HG03521 (cell line): ENCODE data around the gene MAN2A2.
"Not testable (repeated sequence)": the region's sequence is repeated elsewhere in the genome, so short reads cannot be mapped to it uniquely, and the experiment has no call there.

Source experiments
- ATAC-seq: cut with Tn5 transposase; IDR thresholded peaks from one replicate; pipeline ENCODE4 v1.9.1; 2021; ENCODE audit warnings: mild to moderate bottlenecking, moderate library complexity; ENCODE audit not compliant: unreplicated experiment

Gene MAN2A2

DNA sequence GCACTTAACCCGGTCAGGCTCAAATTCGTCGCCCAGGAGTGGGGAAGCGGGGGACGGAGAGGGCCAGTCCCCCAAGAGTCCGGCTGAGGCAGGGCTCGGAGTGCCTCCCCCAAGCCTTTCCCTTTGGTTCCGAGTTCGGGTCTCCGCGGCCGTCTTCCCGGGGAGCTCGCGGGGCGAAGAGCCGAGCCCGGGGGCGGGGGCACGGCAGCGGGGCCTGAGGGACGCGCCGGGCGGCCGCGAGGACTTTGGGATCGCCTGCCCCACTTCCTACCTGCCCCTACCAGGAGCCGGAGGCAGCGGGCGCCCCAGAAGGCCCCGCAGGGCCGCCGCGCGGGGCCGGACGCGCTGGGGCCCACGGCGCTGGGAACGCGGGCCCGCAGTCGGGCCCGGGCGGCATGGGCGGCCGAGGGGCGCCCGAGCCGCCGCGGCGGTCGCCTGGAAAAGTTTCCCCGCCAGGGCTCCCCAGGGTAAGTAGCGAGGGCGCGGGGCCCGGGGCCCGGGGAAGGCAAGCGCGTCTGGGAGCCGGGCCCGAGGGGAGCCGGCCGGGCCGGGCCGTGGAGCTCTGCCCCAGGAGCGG is 31.9 kb upstream of the MAN2A2 start:
- ATAC-seq, result peak; percentile 24

DNA sequence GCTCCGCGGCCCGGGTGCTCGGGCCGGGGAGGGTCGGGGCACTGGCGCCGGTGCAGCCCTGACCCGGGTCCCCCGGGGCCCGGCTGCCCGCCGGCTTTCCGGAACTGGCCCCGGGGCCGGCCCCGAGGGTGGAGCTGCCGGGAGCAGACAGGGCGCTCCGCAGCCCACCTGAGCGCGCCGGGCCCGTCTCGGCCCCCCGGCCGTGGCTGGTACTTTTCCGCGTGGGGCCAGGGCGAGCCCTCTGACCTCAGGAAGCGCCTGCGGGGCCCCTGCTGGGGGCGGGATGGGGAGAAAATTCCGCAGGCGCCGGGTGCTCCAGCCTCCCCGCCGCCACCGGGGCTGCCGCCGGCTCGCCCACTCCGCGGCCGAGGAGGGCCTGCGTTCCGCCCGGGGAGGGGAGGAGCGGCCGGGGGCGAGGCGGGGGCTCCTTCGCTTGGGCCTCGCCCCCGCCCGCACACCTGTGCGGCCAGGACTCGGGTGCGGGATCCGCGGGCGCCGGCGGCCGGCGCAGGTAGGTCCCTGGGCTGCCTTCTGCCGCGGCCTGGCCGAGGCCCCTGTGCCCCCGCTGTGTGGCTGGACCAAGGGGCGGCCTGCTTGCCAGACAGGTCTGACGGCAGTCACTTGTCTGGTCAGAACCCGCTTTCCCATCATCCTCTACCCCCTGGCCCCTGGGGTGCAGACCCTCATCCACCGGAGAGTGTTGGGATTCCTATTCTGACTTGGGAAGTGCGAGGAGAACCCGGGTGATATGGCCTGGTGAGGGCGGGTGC is 31.2 kb upstream of the MAN2A2 start:
- peak; percentile 39 for ATAC-seq

DNA sequence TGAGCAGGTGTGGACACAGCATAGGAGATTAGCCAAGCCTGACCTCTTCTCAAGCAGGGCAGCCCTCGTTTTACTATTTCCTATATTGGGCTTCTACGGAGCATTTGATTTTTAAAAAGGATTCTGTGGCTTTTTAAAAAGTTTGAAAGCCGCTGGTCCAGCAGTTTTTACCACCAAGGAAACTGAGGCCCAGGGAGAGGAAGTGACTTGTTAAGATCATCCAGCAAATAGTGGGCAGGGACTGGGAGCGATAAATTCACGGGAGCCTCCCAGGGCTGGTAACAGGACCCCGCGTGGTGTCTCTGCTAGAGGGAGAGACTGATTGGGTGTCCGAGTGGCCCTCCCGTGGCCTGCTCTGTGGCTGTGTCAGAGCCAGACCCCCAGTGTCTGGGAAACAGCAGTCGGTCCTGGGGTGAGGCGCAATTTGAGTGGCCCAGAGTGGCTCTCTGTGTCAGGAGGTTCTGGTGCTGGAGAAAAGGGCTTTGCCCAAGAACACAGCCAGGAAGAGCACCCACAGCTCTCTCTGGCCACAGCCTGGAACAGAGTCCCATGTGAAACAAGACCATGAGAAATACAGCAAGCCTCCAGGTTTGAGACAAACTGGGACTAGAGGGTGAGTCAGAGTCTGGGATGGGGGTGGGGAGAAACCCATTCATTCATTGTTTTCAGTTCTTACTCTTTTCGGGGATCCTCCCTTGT is 30.5 kb upstream of the MAN2A2 start:
- ATAC-seq, result no peak

DNA sequence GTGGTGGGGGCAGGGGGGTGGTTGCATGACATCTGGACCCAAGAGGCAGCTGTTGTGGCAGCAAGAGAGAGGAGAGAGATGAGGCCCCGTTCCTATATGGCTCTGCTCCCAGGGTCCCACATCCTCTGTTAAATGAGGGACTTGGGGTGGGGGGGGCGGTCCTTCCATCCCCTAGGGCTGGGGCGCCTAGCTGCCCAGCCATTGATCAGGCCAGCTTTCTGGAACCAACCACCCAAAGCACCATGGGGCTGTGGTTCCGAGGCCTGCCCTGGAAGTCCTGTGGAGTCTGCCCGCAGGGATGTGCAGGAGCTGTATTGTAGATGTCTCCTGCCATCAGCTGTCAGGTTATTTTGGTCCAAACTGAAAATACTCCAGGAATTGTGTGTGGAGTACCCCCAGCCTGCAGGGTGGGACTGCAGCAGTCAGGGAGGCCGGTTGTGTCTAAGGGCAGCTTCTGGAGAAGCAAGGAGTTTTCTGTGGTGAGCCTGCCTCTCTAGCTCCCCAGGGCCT is 29.6 kb upstream of the MAN2A2 start:
- ATAC-seq, result no peak

DNA sequence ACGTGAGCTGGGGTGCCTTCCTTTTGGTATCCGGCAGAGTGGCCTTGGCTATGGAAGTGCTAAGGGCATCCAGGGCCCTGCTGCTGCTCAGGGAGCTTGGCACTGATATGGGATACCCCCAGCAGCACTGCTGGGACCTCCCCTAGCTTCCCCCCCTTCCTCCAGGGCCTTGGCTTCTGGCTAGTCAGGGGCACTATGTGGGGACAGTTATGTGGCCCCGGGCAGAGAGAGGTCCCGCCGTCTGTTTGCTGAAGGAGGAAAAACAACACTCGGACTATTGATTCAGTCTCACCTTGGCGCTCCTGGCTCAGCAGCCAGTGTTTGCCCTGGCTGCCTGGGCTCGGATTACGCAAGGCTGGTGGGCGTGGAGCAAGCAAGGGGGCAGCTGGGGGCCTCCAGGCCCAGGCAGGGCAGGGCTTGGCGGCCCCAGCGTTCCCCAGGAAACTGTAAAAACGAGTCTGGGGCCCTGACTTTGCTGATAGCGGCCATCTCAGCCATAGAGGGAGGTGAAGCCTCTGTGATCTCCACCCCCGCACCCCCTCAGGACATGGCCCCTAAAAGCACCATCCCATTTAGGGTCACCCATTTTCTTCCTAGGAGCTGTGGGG is 29.0 kb upstream of the MAN2A2 start:
- ATAC-seq, result no peak

DNA sequence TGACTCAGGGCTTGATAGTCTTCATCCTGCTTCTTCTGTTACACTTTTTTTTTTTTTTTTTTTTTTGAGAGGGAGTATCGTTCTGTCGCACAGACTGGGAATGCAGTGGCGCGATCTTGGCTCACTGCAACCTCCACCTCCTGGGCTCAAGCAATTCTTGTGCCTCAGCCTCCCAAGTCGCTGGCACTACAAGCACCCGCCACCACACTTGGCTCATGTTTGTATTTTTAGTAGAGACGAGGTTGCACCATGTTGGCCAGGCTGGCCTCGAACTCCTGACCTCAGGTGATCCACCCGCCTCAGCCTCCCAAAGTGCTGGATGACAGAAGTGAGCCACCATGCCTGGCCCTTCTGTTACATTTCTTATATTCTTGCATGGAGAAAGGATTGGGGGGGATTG is 28.1 kb upstream of the MAN2A2 start:
- not testable (repeated sequence) for ATAC-seq

DNA sequence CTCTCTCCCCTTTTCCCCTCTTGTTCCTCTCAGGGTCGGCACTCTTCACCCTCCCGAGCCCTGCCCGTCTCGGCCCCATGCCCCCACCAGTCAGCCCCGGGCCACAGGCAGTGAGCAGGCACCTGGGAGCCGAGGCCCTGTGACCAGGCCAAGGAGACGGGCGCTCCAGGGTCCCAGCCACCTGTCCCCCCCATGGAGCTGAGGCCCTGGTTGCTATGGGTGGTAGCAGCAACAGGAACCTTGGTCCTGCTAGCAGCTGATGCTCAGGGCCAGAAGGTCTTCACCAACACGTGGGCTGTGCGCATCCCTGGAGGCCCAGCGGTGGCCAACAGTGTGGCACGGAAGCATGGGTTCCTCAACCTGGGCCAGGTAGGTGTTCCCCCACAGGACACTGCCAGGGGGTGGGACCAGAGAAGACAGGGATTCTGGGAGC is 27.5 kb upstream of the MAN2A2 start:
- ATAC-seq, result no peak

DNA sequence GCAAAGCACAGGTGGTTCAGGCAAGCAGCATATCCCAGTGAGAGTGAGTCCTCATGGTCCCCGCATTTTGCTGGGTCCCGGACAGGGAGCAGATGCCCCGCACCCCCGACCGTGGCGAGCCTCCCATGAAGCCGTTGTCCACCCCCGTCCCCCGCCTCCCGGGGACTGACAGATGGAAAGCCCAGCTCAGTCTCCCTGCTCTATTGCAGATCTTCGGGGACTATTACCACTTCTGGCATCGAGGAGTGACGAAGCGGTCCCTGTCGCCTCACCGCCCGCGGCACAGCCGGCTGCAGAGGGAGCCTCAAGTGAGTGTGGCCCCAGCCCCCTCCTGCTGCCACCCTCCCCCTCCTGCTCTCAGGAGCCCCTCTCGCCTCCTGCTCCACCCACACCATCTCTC is 27.1 kb upstream of the MAN2A2 start:
- no peak for ATAC-seq

DNA sequence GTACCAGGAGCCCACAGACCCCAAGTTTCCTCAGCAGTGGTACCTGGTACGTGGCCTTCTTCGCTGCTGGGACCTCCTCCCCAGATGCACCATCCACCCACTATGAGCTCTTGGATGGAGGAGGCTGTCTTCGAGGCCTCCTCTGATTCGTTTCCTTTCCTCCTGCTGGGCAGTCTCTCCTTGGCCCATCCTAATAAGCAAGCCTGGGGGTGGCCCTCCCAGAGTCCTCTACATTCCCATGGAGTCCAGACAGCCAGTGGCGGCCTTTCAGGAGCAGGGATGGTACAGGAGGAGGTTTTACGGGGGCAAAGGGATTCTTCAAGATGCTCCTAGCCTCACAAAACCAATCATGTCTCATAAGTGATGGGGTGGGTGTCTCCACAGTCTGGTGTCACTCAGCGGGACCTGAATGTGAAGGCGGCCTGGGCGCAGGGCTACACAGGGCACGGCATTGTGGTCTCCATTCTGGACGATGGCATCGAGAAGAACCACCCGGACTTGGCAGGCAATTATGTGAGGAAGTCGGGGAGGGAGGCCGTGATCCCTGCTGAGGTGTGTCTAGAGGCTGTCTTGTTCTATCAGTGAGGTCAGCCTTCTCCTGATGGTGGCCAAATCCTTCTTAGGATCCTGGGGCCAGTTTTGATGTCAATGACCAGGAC is 26.5 kb upstream of the MAN2A2 start:
- no peak for ATAC-seq

DNA sequence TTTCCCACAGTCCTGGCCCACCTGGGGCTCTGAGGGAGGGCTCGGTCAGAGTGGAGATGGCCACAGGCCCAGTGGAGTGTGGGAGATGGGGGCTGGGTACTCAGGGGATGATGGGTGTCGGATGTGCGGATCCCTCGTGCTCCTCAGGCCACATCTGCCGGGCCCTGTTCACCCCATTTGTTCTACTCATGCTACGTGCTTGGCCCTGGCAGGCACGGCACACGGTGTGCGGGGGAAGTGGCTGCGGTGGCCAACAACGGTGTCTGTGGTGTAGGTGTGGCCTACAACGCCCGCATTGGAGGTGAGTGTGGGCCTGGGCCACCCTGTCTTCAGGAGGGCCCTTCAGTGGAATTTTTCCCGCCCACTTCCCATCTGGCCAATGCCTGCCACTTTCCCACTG is 25.8 kb upstream of the MAN2A2 start:
- ATAC-seq, result no peak

DNA sequence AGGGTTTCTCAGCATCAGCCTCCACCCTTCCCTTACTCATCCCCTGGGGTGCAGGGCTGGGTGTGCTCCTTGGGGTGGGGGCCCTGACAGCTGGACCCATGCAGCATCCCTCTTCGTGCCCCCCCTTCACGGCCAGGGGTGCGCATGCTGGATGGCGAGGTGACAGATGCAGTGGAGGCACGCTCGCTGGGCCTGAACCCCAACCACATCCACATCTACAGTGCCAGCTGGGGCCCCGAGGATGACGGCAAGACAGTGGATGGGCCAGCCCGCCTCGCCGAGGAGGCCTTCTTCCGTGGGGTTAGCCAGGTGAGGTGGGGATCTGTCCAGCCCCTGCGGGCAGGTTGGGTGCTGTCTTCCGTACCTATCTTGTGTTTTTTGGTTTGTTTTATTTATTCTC is 25.1 kb upstream of the MAN2A2 start:
- no peak for ATAC-seq

DNA sequence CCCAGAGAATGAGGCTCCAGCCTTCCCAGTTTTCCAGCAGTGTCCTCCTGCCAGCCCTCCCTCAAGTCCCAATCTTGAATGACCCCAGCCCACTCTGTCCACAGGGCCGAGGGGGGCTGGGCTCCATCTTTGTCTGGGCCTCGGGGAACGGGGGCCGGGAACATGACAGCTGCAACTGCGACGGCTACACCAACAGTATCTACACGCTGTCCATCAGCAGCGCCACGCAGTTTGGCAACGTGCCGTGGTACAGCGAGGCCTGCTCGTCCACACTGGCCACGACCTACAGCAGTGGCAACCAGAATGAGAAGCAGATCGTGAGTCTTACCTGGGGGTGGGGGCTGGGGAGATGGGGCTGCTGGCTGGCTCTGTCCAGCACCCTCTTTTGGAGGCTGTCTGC is 24.4 kb upstream of the MAN2A2 start:
- no peak for ATAC-seq

DNA sequence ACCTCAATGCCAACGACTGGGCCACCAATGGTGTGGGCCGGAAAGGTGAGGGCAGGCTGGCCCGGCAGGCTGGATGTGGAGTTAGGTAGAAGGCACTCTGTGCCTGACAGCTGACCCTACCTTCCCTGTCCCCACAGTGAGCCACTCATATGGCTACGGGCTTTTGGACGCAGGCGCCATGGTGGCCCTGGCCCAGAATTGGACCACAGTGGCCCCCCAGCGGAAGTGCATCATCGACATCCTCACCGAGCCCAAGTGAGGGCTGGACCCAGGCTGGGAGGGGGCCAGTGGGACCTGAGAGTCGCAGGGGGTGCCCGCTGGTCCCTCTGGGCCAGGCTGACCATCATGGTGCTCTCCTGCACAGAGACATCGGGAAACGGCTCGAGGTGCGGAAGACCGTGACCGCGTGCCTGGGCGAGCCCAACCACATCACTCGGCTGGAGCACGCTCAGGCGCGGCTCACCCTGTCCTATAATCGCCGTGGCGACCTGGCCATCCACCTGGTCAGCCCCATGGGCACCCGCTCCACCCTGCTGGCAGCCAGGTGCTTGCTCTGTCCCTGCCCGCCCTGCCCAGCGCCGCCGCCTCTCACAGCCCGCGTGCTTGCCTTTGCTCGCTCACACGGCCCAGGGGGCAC is 23.3 kb upstream of the MAN2A2 start:
- ATAC-seq, result no peak

DNA sequence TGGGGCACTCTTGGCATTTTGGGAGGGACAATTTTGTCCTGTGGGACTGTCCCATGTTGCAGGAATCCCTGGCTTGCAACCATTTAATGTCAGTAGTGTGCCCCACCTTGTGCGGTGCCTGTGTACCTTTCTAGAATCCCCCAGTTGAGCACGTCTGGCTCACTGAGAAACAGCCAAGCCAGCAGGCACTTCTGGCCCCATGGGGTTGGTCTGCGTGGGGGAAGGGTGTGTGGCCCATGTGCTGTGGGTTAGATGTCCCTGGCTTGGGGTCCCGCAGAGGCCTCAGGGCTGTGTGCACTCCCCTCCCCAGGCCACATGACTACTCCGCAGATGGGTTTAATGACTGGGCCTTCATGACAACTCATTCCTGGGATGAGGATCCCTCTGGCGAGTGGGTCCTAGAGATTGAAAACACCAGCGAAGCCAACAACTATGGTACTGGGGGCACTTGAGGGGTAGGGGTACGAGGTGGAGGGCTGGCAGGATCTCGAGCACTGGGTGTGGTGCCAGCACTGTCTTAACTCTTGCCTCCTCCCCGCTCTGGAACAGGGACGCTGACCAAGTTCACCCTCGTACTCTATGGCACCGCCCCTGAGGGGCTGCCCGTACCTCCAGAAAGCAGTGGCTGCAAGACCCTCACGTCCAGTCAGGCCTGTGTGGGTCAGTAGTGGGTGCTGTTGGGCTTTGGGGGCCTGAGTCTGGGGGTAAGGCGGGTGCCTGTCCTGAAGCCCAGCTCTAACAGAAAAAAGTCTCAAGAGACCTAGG is 22.5 kb upstream of the MAN2A2 start:
- ATAC-seq, result no peak

DNA sequence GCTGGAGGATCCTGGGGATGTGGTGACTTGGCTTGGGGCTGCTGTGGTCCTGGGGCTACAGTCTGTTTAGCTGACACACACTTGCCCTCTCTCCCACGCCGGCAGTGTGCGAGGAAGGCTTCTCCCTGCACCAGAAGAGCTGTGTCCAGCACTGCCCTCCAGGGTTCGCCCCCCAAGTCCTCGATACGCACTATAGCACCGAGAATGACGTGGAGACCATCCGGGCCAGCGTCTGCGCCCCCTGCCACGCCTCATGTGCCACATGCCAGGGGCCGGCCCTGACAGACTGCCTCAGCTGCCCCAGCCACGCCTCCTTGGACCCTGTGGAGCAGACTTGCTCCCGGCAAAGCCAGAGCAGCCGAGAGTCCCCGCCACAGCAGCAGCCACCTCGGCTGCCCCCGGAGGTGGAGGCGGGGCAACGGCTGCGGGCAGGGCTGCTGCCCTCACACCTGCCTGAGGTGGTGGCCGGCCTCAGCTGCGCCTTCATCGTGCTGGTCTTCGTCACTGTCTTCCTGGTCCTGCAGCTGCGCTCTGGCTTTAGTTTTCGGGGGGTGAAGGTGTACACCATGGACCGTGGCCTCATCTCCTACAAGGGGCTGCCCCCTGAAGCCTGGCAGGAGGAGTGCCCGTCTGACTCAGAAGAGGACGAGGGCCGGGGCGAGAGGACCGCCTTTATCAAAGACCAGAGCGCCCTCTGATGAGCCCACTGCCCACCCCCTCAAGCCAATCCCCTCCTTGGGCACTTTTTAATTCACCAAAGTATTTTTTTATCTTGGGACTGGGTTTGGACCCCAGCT is 21.7 kb upstream of the MAN2A2 start:
- ATAC-seq, result no peak

DNA sequence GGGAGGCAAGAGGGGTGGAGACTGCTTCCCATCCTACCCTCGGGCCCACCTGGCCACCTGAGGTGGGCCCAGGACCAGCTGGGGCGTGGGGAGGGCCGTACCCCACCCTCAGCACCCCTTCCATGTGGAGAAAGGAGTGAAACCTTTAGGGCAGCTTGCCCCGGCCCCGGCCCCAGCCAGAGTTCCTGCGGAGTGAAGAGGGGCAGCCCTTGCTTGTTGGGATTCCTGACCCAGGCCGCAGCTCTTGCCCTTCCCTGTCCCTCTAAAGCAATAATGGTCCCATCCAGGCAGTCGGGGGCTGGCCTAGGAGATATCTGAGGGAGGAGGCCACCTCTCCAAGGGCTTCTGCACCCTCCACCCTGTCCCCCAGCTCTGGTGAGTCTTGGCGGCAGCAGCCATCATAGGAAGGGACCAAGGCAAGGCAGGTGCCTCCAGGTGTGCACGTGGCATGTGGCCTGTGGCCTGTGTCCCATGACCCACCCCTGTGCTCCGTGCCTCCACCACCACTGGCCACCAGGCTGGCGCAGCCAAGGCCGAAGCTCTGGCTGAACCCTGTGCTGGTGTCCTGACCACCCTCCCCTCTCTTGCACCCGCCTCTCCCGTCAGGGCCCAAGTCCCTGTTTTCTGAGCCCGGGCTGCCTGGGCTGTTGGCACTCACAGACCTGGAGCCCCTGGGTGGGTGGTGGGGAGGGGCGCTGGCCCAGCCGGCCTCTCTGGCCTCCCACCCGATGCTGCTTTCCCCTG is 21.0 kb upstream of the MAN2A2 start:
- no peak for ATAC-seq

DNA sequence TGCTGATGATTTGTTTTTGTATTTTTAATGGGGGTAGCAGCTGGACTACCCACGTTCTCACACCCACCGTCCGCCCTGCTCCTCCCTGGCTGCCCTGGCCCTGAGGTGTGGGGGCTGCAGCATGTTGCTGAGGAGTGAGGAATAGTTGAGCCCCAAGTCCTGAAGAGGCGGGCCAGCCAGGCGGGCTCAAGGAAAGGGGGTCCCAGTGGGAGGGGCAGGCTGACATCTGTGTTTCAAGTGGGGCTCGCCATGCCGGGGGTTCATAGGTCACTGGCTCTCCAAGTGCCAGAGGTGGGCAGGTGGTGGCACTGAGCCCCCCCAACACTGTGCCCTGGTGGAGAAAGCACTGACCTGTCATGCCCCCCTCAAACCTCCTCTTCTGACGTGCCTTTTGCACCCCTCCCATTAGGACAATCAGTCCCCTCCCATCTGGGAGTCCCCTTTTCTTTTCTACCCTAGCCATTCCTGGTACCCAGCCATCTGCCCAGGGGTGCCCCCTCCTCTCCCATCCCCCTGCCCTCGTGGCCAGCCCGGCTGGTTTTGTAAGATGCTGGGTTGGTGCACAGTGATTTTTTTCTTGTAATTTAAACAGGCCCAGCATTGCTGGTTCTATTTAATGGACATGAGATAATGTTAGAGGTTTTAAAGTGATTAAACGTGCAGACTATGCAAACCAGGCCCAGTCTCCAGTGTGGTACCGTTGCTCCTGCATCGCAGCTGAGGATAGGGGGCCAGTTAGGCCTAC is 20.1 kb upstream of the MAN2A2 start:
- no peak for ATAC-seq

DNA sequence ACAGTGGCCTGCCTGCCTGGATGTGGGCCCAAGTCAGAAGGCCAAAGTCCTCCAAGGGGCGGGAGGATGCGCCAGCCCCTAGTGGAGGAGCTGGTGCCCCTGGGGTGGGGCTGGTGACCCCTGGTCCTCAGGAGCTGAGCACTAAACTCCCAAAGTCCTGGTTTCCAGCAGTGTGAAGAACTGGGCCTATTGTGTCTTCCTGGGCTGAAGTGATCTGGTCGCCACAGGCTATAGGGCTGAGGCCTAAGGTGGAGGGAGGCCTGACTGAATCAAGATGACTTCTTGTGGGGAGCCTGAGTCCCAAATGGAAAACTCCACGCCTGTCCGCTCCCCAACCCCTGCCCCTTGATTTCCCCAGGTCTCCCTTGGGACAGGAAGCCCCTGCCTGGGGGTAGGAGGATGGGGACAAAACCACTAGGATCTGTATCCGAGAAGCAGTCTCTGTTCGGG is 19.6 kb upstream of the MAN2A2 start:
- ATAC-seq, result no peak
